Measurements from ENCODE around the gene EEFSEC. TPM values are rescaled to one million over a fixed set of nuclear protein-coding genes. Genes with fewer than 3 reads are reported as not detected.
A peak's percentile ranks its signal among the peaks of the same experiment; 100 is the strongest.

The EEFSEC gene
- total and polyA plus RNA-seq, 8 donors, result 11.5 to 23.0 (median 19.9) TPM

GRCh38 chr3:128424508-128425069, 271.3 kb downstream of the EEFSEC start:
- no peak overlapping the region for H3K27ac ChIP-seq
- no peak for TF ChIP-seq CTCF (IDR thresholded peaks at IDR 0.05)
- intact Hi-C loops (cut with DNase I), result loop anchor here in 1 of 2 donors (5.0 kb wide), 1 partner anchor 73 kb away; no protein-coding TSS in a partner anchor
- H3K27me3 ChIP-seq, result peaks cover 0 to 32% of the 10 kb centered on the region in 2 donors
- peaks cover 0 to 9% of the 10 kb centered on the region in 2 donors for H3K4me1 ChIP-seq
- H3K36me3 ChIP-seq, result no peaks in the 10 kb centered on the region
- no peak overlapping the region for H3K4me3 ChIP-seq
- H3K9me3 ChIP-seq, result no peaks in the 10 kb centered on the region
- ATAC-seq, result no peak
- peak in 1 of 4 donors; percentile 11 for DNase-seq

- DNase-seq, result peak in 1 of 4 donors; percentile 45
- Histone ChIP-seq H3K4me3 (no peak overlapping the region), H3K36me3 (no peaks in the 10 kb centered on the region), H3K4me1 (peaks cover 0 to 9% of the 10 kb centered on the region in 2 donors), H3K27ac (no peak overlapping the region), H3K27me3 (peaks cover 0 to 39% of the 10 kb centered on the region in 2 donors), H3K9me3 (no peaks in the 10 kb centered on the region)
- ATAC-seq, result no peak
- intact Hi-C loops (cut with DNase I), result loop anchor here in 1 of 2 donors (5.0 kb wide), 1 partner anchor 72 kb away; no protein-coding TSS in a partner anchor
- no peak for TF ChIP-seq CTCF (IDR thresholded peaks at IDR 0.05)
Observed at GRCh38 chr3:128425142-128425845, 272.0 kb downstream of the EEFSEC start.

GRCh38 chr3:128425846-128426127, 272.5 kb downstream of the EEFSEC start:
- H3K4me3 ChIP-seq, result no peak overlapping the region
- H3K27ac ChIP-seq, result no peak overlapping the region
- DNase-seq (peak in 1 of 4 donors; percentile 35), ATAC-seq (no peak)
- H3K36me3 ChIP-seq, result no peaks in the 10 kb centered on the region
- peaks cover 0 to 43% of the 10 kb centered on the region in 2 donors for H3K27me3 ChIP-seq
- intact Hi-C loops (cut with DNase I), result loop anchor here in 1 of 2 donors (5.0 kb wide), 1 partner anchor 72 kb away; no protein-coding TSS in a partner anchor
- no peak for TF ChIP-seq CTCF (IDR thresholded peaks at IDR 0.05)
- no peaks in the 10 kb centered on the region for H3K9me3 ChIP-seq
- H3K4me1 ChIP-seq, result peaks cover 0 to 9% of the 10 kb centered on the region in 2 donors

GRCh38 chr3:128426128-128426921, 273.0 kb downstream of the EEFSEC start:
- ATAC-seq, result peak; percentile 98
- intact Hi-C loops (cut with DNase I), result loop anchor here in 1 of 2 donors (5.0 kb wide), 1 partner anchor 71 kb away; no protein-coding TSS in a partner anchor
- peak overlapping the region in 1 of 2 donors; percentile 21 for H3K4me3 ChIP-seq

More at GRCh38 chr3:128426128-128426921, 273.0 kb downstream of the EEFSEC start:
- peak; percentile 87 to 95 for TF ChIP-seq CTCF (IDR thresholded peaks at IDR 0.05)
- DNase-seq, result peak; percentile 39 to 94 (median 50)
- no peaks in the 10 kb centered on the region for H3K36me3 ChIP-seq
- H3K9me3 ChIP-seq, result no peaks in the 10 kb centered on the region
- peaks cover 0 to 9% of the 10 kb centered on the region in 2 donors for H3K4me1 ChIP-seq
- no peak overlapping the region for H3K27ac ChIP-seq
- peaks cover 0 to 49% of the 10 kb centered on the region in 2 donors for H3K27me3 ChIP-seq
